ENCODE data around the gene RPH3AL.

The RPH3AL gene

GRCh38 chr17:336110-337021, 16.2 kb downstream of the RPH3AL start:
- DNase-seq = peak; percentile 41

GRCh38 chr17:335691-336090, 16.9 kb downstream of the RPH3AL start:
- no peak for DNase-seq

GRCh38 chr17:334974-335481, 17.6 kb downstream of the RPH3AL start:
- no peak for DNase-seq

- peak; percentile 57 for DNase-seq
Measured at GRCh38 chr17:333626-334396, 18.8 kb downstream of the RPH3AL start.

- DNase-seq = no peak
Measured at GRCh38 chr17:332558-333322, 19.9 kb downstream of the RPH3AL start.

- DNase-seq = no peak
Measured at GRCh38 chr17:332023-332422, 20.6 kb downstream of the RPH3AL start.

GRCh38 chr17:330993-331701, 21.5 kb downstream of the RPH3AL start:
- DNase-seq = peak; percentile 42

GRCh38 chr17:329784-330420, 22.7 kb downstream of the RPH3AL start:
- DNase-seq = no peak

- DNase-seq = no peak
Measured at GRCh38 chr17:327971-328370, 24.6 kb downstream of the RPH3AL start.

- DNase-seq = no peak
Measured at GRCh38 chr17:327296-327695, 25.3 kb downstream of the RPH3AL start.

- no peak for DNase-seq
Measured at GRCh38 chr17:326010-326621, 26.5 kb downstream of the RPH3AL start.

GRCh38 chr17:325270-326009, 27.2 kb downstream of the RPH3AL start:
- DNase-seq = no peak

GRCh38 chr17:323721-324571, 28.7 kb downstream of the RPH3AL start:
- peak; percentile 20 for DNase-seq

- peak; percentile 18 for DNase-seq
Measured at GRCh38 chr17:323181-323580, 29.4 kb downstream of the RPH3AL start.

GRCh38 chr17:322006-322780, 30.4 kb downstream of the RPH3AL start:
- DNase-seq = peak; percentile 48

GRCh38 chr17:321386-321941, 31.1 kb downstream of the RPH3AL start:
- DNase-seq = no peak

- DNase-seq = peak; percentile 67
Measured at GRCh38 chr17:320809-321385, 31.7 kb downstream of the RPH3AL start.

- DNase-seq = no peak
Measured at GRCh38 chr17:320139-320538, 32.5 kb downstream of the RPH3AL start.

Measured in right kidney (tissue), 1 donor.